NK-92 (cell line): Measurements from ENCODE around the gene CPLX3.
A peak's percentile ranks its signal among the peaks of the same experiment; 100 is the strongest.

Experiments used
- DNase-seq: peaks from one replicate; lab custom pipeline; 2025; ENCODE audit not compliant: unreplicated experiment; lab: John Stamatoyannopoulos, UW

CPLX3 gene

DNA sequence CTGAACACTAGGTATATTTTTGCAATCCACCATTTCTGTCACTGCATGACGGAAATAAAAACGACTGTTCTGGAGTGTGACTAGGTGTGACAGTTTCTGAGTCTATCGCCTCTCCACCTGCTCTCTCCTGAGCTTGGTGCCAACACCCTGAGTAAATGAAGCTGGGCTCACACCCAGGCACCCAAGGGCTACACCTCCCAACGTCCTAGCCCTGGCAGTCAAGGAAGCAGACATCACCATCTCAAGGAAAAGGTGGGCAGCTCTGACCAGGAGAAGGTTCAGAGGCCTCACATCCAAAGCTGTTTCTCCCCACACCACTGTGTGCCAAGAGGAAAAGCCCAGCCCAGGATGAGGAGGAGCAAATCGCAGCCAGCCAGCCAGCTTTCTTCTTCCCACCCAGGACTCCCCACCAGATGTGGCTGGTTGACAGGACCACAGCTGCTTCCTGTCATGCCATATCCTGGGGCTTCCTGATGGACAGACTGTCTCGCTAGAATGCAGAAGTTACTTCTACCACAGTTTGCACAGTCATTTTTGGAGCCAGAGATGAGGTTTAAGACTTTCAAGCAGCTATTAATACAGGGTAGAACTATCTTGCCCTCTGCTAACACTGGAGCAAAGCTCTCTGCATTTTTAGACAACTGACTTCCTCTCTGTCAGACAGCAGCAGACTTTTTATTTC lies 43.4 kb downstream of the CPLX3 start:
- no peak for DNase-seq

DNA sequence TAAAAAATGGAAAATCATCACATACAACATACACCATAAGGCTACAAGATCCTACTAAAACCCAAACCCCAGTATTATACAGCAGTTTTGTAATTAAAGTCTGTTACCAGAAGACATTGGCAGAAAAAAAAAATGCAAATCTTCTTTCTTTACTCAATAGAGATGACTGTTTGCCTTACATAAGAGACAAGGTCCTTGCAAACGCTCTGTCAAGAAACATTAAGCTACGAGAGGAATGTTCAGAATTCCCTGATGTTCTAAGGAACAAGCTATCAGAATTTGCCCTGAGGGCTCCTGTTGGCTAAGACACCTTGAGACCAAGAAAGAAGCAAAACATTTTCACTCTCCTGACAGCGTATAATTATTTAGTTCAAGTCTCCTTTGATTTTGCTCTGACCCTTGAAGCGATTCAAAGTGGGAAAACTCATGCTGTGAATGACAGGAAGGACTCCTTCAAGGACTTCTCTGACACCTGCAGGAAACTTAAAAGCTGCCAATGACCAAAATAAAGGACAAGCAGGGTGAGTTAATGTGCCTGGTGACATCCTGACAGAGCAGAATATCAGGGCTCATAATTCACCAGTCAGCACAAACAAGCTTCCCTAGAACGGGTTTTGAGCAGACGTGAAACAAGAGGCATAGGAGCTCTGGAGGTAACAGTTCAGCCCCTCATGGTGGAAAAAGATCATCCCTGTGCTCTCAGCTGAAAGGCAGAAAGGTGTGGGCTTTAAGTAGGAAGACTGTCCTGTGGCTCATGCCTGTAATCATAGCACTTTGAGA lies 44.2 kb downstream of the CPLX3 start:
- DNase-seq: no peak

DNA sequence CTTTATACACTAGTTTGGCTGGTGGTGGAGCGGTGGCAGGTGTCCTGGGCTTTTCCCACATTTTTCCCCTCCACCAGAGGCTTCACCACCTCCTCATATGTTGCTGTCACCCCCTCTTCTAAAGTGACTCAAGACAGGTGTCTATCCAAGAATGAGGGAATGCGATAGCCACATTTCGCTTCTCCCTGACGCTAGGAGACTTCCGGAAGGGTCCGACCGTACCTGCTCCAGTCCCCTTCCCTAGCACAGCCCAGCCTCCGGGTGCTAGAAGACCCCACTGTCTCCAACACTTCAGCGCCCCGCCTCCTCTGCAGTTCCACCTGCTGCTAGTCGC lies 46.2 kb downstream of the CPLX3 start:
- DNase-seq: no peak

DNA sequence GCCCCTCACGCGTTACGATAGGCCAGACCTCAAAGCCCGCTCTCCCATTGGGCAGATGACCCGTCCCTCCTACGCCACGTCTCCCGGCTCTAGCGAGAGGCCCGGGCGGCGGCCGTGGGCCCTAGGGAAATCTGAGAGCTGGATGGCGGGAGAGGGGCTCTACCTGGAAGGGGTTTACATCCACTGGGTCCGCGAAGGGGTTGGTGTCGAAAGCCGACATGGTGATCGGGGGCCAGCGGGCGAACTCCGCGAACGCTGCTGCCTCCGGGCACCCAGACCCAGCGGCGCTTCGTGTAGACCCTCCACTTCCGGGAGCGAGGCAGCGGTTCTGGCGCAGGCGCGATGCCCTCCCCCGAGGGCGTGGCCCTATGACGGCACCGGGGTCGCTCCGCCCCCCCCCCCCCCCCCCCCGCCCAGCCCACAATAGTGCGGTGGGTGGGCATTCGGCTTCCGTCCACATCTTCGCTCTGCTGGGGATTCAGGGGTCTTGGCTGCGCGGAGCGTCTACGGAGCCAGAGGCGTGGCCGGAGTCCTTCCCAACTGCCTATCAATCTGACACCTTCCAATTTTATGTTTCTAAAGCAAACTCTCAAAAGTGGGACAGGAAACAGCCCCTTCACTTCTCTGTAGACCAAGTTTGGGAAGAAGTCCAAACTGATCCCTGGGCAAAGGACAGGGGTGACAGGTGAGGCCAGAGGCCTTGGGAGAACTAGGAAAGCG lies 46.8 kb downstream of the CPLX3 start, which contains the start of gene SCAMP2:
SCAMP2 (minus strand) TSS at position 330 of the 720 bp plus-strand sequence; CDS start at position 220, 110 bp downstream.
- DNase-seq: peak; percentile 66

DNA sequence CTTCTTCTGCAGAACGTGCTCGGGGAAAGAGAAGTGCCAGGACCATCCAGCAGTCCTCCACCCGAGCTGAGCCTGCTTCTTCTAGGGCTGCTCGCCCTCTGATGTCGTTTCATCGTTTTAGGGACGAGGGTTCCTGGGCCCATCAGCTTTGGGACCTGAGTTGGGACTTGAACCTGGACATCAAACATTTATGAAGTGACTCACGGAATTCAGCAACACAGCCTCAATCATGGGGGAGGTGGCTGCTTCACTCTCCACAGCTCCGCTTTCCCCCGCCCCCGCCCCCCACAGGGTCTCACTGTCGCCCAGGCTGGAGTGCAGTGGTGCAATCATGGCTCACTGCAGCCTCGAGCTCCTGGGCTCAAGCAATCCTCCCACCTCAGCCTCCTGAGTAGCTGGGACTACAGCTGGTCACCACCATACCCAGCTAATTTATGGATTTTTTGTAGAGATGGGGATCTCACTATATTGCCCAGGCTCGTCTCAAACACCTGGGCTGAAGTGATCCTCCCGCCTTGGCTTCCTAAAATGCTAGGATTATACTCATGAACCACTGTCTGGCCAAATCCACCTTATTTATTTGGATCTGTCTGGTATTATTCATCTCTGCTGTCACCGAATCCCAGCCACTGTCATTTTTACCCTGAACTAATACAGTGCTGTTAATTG lies 47.5 kb downstream of the CPLX3 start:
- no peak for DNase-seq

DNA sequence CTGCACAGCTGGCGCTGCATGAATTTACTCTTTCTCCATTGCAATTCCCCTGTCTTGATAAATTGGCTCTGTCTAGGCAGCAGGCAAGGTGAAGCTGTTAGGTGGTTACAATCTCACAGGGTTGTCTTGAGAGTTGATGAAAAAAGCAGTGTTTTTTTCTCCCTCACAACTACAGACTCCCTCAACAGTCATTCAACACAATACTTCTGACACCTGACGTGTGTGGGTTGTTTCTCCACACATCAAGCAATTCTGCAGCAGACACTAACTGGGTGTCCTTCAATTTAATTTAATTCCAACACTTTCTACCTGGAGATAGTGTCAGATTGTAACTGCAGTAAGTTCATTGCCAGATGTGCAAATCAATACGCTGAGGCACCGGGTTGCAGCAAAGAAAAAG lies 51.8 kb downstream of the CPLX3 start:
- no peak for DNase-seq
